HepG2 (cell line): ENCODE measurements around the gene RBP2. TPM values are rescaled to one million over a fixed set of nuclear protein-coding genes. Genes with fewer than 3 reads are reported as not detected.
A peak's percentile ranks its signal among the peaks of the same experiment; 100 is the strongest.

Experiments used
- ATAC-seq: fragments of 200-7000 bp; cut with Tn5 transposase; 3 replicates; pipeline ENCODE4 v1.9.1; 2020; ENCODE audit warnings: mild to moderate bottlenecking, moderate library complexity
- BruUV-seq: library from RNA; stranded (reverse); fragments of 400-500 nt; replicated peaks from 2 replicates; lab custom pipeline; 2021; lab: Mats Ljungman, UMichigan
- CTCF ChIA-PET: fragments of 300-600 bp; formaldehyde crosslinking; extraction: SDS; loops from one replicate; lab custom pipeline; 2021; ENCODE audit warnings: low total read pairs, inconsistent platforms, low intra/inter-chr PET ratio; lab: Yijun Ruan, JAX
- POLR2A ChIA-PET: fragments of 350-600 bp; sonication (Branson Sonifier 250); formaldehyde crosslinking; loops from one replicate; lab custom pipeline; 2020; ENCODE audit warnings: antibody characterized with exemption, inconsistent platforms; lab: Yijun Ruan, JAX
- DNase-seq: peaks from one replicate; pipeline ENCODE4 v3.0.0-alpha.2; 2015; ENCODE audit warnings: low spot score
- FAIRE-seq: peaks from 3 replicates; lab custom pipeline; 2011; peaks lifted over from hg19 to GRCh38; lab: Jason Lieb, UNC
- H2AFZ ChIP-seq: one replicate; pipeline ENCODE4 v1.6.1; 2011; ENCODE audit warnings: low read length, inconsistent platforms
- H3K27ac ChIP-seq: fragments of 300-600 bp; 3 replicates; pipeline ENCODE4 v1.8.0; 2011; ENCODE audit warnings: mixed run types, mild to moderate bottlenecking, mixed read lengths, low read length, inconsistent platforms; ENCODE audit not compliant: insufficient read depth; ENCODE audit errors: extremely low read length
- H3K27me3 ChIP-seq, 2 experiments: fragments of 200-600 bp in 1 of 2; 2 replicates in 1 of 2; 3 replicates in 1 of 2; pipeline versions ENCODE4 v1.6.0 to v1.8.0; 2011; ENCODE audit warnings: low read length in 2 of 2, mild to moderate bottlenecking in 2 of 2, moderate library complexity in 2 of 2, inconsistent platforms in 1 of 2; ENCODE audit not compliant: insufficient read depth in 2 of 2, control insufficient read depth in 1 of 2
- H3K36me3 ChIP-seq, 2 experiments: fragments of 200-600 bp in 1 of 2; replicated peaks in 1 of 2; 2 replicates in 1 of 2; 3 replicates in 1 of 2; pipeline versions ENCODE4 v1.5.1 to v1.8.0; 2011; ENCODE audit warnings: low read length in 2 of 2, inconsistent platforms in 1 of 2; ENCODE audit not compliant: insufficient read depth in 2 of 2, control insufficient read depth in 1 of 2
- H3K4me1 ChIP-seq: 2 replicates; pipeline ENCODE4 v1.5.1; 2012; ENCODE audit warnings: low read length, inconsistent platforms; ENCODE audit not compliant: insufficient read depth
- H3K4me2 ChIP-seq: 2 replicates; pipeline ENCODE4 v1.6.0; 2011; ENCODE audit warnings: low read depth, low read length, inconsistent platforms
- H3K4me3 ChIP-seq, 3 experiments: fragments of 200-600 bp in 1 of 3; sonication (generic), shearing (Covaris generic) in 1 of 3; replicated peaks in 1 of 3; 2 replicates each; pipeline ENCODE4 v1.5.1; 2011 to 2016; ENCODE audit warnings: low read length in 3 of 3, inconsistent platforms in 2 of 3, low read depth in 2 of 3, mild to moderate bottlenecking in 2 of 3, control low read depth in 1 of 3, mixed read lengths in 1 of 3; ENCODE audit not compliant: insufficient read depth in 1 of 3
- H3K79me2 ChIP-seq: one replicate; pipeline ENCODE4 v1.6.1; 2011; ENCODE audit warnings: low read length, inconsistent platforms; ENCODE audit not compliant: insufficient read depth
- H3K9ac ChIP-seq: 2 replicates; pipeline ENCODE4 v1.6.0; 2011; ENCODE audit warnings: mild to moderate bottlenecking, low read depth, low read length, inconsistent platforms; ENCODE audit not compliant: insufficient read depth
- H3K9me3 ChIP-seq: 2 replicates; pipeline ENCODE4 v1.5.1; 2012; ENCODE audit warnings: mild to moderate bottlenecking, low read length
- H4K20me1 ChIP-seq: 2 replicates; pipeline ENCODE4 v1.6.0; 2011; ENCODE audit warnings: inconsistent platforms, mild to moderate bottlenecking, low read length, moderate library complexity; ENCODE audit not compliant: insufficient read depth
- ATF7 ChIP-seq, 2 experiments: fragments of 450-650 bp in 1 of 2; sonication (generic) in 1 of 2; formaldehyde crosslinking in 1 of 2; IDR thresholded peaks; 2 replicates each; pipeline versions ENCODE4 v1.4.0 to v1.6.1; 2016 to 2020; ENCODE audit warnings: antibody characterized with exemption in 1 of 2, mild to moderate bottlenecking in 1 of 2, missing genetic modification reagents in 1 of 2
- CCAR2 ChIP-seq: fragments of 200-400 bp; formaldehyde crosslinking; optimal IDR thresholded peaks from 2 replicates; pipeline ENCODE3; 2018; ENCODE audit warnings: low read depth, mild to moderate bottlenecking, low read length, moderate library complexity
- DZIP1 ChIP-seq: sonication (generic); formaldehyde crosslinking; IDR thresholded peaks from 2 replicates; pipeline ENCODE4 v1.5.0; 2020; ENCODE audit warnings: mild to moderate bottlenecking, missing genetic modification reagents
- HDAC2 ChIP-seq: sonication (generic); formaldehyde crosslinking; IDR thresholded peaks from 2 replicates; pipeline ENCODE4 v1.4.0; 2020; ENCODE audit warnings: missing genetic modification reagents
- KLF16 ChIP-seq, 2 experiments: sonication (generic) in 1 of 2; formaldehyde crosslinking in 1 of 2; IDR thresholded peaks; 2 replicates each; pipeline versions ENCODE4 v1.6.1 to v1.8.0; 2016 to 2023; ENCODE audit warnings: missing genetic modification reagents in 2 of 2, missing compliant biosample characterization in 1 of 2
- MXD1 ChIP-seq: sonication (generic); formaldehyde crosslinking; IDR thresholded peaks from 2 replicates; pipeline ENCODE4 v1.4.0; 2020; ENCODE audit warnings: mild to moderate bottlenecking, missing genetic modification reagents
- SRSF9 ChIP-seq: fragments of 200-400 bp; formaldehyde crosslinking; IDR thresholded peaks from 2 replicates; pipeline ENCODE4 v1.6.1; 2018; ENCODE audit warnings: borderline replicate concordance, mild to moderate bottlenecking, low read depth, low read length; ENCODE audit not compliant: insufficient read depth, poor library complexity, severe bottlenecking
- ZNF776 ChIP-seq: sonication (generic); formaldehyde crosslinking; IDR thresholded peaks from 2 replicates; pipeline ENCODE4 v1.4.0; 2020; ENCODE audit warnings: mild to moderate bottlenecking, missing genetic modification reagents
- WGBS: methylation state at CpG from one replicate; pipeline ENCODE4 v1.1.6; 2017; ENCODE audit warnings: low lambda C conversion rate; 5-methylcytosine and 5-hydroxymethylcytosine counted together
- in situ Hi-C: cut with HindIII; loops from 2 replicates; pipeline ENCODE4 v1.10.0; 2017; ENCODE audit warnings: low pct_unique_long_range_greater_than_20kb; ENCODE audit not compliant: extremely low pct_ligation_motif_present
- intact Hi-C: fragments of 100-400 bp; cut with micrococcal nuclease; formaldehyde crosslinking; loops from one replicate; pipeline ENCODE4 v1.10.0; 2022; ENCODE audit not compliant: unreplicated experiment
- polyA plus RNA-seq, 8 experiments: library from polyadenylated mRNA; depleted of rRNA in 3 of 8; stranded (reverse) in 7 of 8; unstranded in 1 of 8; fragments of >200 nt; fragmentation: Illumina TruSeq in 4 of 8; extraction: Trizol in 4 of 8; gene quantifications; 2 replicates each; pipeline versions ENCODE4 v1.2.1 to v1.2.3, GENCODE V29; 2011 to 2016; ENCODE audit warnings: low read depth in 4 of 8, missing spikeins in 1 of 8, mixed read lengths in 1 of 8; ENCODE audit not compliant: insufficient read depth in 1 of 8
- total RNA-seq, 5 experiments: library from RNA; depleted of rRNA; stranded (reverse); fragments of >200 nt; fragmentation: Illumina TruSeq; extraction: Trizol; gene quantifications; 2 replicates each; pipeline ENCODE4 v1.2.3, GENCODE V29; 2016; ENCODE audit warnings: low read depth in 1 of 5

Gene RBP2
- total and polyA plus RNA-seq, 2 of the 13 experiments (the other 11 are each of a cell fraction or from before 2014, with no cell fraction given), result 0.17 to 2.5 TPM

- H3K9ac ChIP-seq, result no peak overlapping the region
- no peak for TF ChIP-seq CCAR2
- TF ChIP-seq ATF7 (IDR thresholded peaks at IDR 0.05), result peak; percentile 30; the same call in 1 of the 2 replicates
- TF ChIP-seq ATF7 (CRISPR knock-in tag; IDR thresholded peaks at IDR 0.05), result no peak
- TF ChIP-seq DZIP1 (CRISPR knock-in tag), result no peak
- no peak for TF ChIP-seq HDAC2 (CRISPR knock-in tag)
- no peak for TF ChIP-seq ZNF776 (CRISPR knock-in tag)
- no peak for TF ChIP-seq MXD1 (CRISPR knock-in tag)
- TF ChIP-seq KLF16 (CRISPR knock-in tag; IDR thresholded peaks at IDR 0.05), result no peak
- TF ChIP-seq SRSF9, result no peak
- H3K36me3 ChIP-seq, result no peaks in the 10 kb centered on the region
- H4K20me1 ChIP-seq, result no peaks in the 10 kb centered on the region
- H3K4me1 ChIP-seq, result no peaks in the 10 kb centered on the region
- ChIA-PET CTCF (no interaction called here), POLR2A (no interaction called here)
- no peak overlapping the region for H3K27ac ChIP-seq
- no peak overlapping the region for H3K4me3 ChIP-seq
- no peak for ATAC-seq
- in situ Hi-C loops (no loop called here), intact Hi-C loops (no loop called here)
- WGBS, result 86% methylated on average over 3 of the region's 3 CpGs
- H3K79me2 ChIP-seq, result no peaks in the 10 kb centered on the region
- no peak overlapping the region for H2AFZ ChIP-seq
- no peak for DNase-seq
- FAIRE-seq, result no peak
- no TSS peak for BruUV-seq
- H3K4me2 ChIP-seq, result no peak overlapping the region
- no peaks in the 10 kb centered on the region for H3K27me3 ChIP-seq
- H3K9me3 ChIP-seq, result no peaks in the 10 kb centered on the region
These were observed 44.8 kb upstream of the RBP2 start for GRCh38 chr3:139521144-139521543.
